MV-4-11 (cell line): Measurements from ENCODE around the gene SPOP.
"Not testable (repeated sequence)": the region's sequence is repeated elsewhere in the genome, so short reads cannot be mapped to it uniquely, and the experiment has no call there.

Experiments used
- DNase-seq: peaks from one replicate; lab custom pipeline; 2025; lab: John Stamatoyannopoulos, UW

SPOP gene

GRCh38 chr17:49571764-49572163, 106.1 kb downstream of the SPOP start:
- no peak for DNase-seq

DNA sequence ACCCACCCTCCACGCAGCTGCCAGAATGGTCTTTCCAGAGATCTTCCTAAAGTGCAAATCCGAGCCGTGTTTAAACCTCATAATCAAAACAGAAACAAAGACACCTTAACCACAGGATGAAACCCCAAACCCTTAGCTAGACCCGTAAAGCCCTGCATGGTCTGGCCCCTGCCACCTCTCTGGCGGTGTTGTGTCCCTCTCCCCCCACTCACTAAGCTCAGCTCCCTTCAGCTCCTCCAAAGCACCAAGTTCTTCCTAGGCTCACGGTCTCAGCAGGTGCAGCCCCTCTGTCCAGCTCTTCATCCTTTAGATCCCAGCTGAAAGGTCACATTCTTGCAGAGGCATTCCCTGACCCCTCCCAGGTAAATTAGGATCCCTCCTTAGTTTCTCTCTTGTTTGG, 106.6 kb downstream of the SPOP start:
- DNase-seq: no peak

- no peak for DNase-seq
Measured at GRCh38 chr17:49570540-49571242, 107.2 kb downstream of the SPOP start.

DNA sequence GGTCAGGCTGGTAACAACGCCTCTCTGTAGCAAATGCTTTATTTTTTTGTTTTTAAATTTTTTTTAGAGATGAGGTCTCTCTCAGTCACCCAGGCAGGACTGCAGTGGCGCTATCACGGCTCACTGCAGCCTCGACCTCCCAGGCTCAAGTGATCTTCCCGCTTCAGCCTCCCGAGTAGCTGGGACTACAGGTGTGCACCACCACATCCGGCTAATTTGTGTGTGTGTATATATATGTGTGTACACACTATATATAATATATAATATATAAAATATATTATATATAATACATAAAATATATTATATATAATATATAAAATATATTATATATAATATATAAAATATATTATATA, 109.2 kb downstream of the SPOP start:
- DNase-seq: not testable (repeated sequence)

- peak; percentile 71 for DNase-seq
Measured at GRCh38 chr17:49567871-49568694, 109.8 kb downstream of the SPOP start.

DNA sequence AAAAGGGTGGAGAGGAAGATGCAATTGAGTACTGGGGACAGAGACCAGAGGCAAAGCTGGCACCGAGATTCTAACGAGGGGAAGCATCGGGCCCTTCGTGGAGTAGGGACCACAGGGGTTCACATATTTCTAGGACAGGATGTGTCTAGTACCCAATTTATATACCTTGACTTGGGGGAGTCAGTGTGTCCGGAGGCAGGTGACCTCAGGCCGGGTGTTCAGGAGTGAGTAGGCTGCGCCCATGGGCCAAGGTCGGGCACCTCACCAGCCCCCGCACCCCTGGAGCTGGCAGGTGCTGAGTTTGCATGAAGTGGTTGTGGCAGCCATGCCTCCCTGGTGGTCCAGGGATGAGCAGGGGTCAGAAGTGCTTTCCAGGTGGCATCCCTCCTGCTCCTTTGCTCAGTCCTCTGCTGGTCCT, 110.8 kb downstream of the SPOP start:
- DNase-seq: no peak

DNA sequence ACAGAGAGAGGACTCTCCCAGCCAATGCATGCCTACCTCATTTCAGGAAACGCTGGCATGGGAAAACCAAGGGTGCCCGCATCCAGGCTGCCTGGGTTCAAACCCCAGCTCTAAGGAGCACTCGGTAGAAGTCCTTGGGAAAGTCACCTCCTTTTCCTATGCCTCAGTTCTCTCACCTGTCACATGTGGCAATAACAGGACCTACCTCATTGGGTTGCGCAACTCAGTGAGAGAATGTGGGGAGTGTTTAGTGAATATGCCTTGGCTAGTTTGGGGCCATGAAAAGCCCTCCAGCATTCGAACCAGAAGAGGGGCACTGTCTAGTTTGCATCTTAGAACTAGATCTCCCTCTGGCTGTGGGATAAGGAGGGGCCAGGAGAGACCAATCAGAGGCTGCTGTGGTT, 111.2 kb downstream of the SPOP start:
- no peak for DNase-seq

DNA sequence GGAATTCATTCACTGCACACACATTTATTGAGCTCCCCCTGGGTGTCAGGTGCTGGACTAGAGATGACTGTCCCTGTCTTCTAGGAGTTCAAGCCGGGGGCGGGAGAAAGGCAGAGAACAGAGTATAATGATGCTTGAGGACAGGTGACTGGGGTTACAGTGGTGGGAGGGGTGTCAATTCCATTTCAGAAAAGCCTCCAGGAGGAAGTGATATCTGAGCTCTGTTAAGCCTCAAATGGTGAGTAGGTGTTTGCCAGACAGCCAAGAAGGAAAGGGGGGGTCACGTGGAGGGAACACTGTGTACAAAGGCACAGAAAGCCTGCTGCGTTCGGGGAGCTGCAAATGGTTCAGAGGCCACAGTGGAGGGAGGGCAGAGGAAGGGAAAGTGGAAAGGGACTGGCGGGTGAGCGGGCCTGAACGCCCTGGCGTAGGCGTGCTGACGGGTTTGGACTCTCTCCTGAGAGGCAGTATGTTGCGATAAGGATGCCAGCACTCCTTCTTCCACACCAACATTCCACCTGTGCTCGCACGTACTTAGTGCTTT, 111.9 kb downstream of the SPOP start:
- DNase-seq: peak; percentile 35

DNA sequence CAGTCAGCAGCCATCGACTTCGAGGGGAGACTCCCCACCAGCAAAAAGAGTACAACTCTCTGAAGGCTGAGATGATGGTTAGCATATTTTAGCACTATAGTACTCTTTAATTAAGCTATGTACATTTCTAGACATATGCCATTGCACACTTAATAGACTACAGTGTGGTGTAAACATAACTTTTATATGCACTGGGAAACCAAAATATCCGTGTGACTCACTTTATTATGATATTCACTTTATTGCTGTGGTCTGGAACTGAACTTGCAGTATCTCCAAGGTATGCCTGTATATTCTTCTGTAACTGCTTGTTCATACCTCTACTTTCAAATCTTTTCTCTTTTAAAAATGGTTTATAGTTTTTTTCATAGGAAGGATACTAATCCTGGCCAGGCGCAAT, 113.3 kb downstream of the SPOP start:
- no peak for DNase-seq

GRCh38 chr17:49557312-49558024, 120.4 kb downstream of the SPOP start:
- DNase-seq: peak; percentile 38

- peak; percentile 49 for DNase-seq
Measured at GRCh38 chr17:49556223-49556943, 121.5 kb downstream of the SPOP start.

GRCh38 chr17:49555495-49556222, 122.2 kb downstream of the SPOP start:
- DNase-seq: no peak

DNA sequence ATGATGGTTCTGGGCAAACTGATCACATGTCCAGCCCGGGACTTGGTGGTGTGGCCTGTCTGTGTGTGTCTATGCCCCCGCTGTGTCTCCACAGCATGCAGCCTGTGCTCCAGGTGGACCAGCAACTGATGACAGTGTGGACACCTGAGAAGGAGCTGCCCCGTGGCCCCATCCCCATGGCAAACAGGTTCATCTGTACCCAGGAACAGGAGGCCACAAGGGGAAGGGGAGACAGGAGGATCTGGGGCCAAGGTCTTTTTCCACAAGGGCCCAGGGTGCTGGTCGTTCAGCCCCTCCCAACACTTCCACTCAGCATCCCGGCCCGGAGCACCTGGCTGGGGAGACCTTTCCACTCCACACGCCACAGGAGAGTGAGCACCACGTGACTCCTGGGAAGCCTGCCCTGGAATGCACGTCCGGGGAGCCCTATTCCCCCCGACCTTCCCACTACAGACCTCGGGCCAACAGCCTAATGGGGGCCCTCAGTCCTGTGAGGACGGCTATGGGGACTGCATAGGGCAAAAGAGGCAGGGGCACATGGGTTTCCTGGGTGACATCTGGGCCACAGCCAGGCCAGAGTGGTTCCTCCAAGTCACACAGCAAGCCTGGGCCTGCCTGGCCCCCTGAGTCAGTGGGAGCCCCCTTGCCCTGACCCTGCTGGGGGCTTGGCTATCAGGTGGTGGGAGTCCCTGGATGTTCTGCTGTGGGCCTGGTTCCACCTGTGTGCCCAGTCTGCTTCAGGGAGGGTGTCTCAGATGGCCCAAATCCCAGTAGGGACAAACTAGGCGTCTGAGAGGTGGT, 123.0 kb downstream of the SPOP start:
- no peak for DNase-seq

DNA sequence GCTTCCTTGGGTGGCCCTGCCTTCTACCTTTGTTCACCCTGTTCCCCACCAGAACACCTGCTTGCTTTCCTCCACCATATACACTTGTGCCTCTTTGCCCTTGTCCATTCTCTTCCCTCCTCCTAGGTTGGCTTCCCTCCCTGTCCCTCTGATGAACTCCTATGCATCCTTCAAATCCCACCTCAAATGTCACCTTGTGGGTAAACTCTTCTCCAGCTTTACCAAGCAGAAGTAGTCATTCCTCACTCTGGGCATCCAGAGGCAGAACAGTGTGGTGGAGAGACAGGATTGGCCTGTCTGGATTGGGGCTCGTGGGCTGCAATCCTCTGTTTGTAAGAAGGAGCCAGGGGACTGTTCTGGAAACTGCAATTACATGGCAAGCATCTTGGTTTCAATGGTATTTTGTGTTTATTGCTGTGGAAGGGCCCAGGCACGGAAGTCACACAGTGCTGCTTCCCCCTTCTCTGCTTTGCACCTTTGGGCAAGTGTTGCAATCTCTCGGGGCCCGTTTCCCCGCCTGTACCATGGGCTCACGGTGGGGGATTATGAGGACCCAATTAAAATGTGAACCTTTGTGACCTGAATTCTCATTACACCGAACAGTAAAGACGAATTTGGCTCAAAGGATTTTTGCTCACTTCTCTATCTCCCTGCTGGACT, 124.1 kb downstream of the SPOP start:
- peak; percentile 38 for DNase-seq

DNA sequence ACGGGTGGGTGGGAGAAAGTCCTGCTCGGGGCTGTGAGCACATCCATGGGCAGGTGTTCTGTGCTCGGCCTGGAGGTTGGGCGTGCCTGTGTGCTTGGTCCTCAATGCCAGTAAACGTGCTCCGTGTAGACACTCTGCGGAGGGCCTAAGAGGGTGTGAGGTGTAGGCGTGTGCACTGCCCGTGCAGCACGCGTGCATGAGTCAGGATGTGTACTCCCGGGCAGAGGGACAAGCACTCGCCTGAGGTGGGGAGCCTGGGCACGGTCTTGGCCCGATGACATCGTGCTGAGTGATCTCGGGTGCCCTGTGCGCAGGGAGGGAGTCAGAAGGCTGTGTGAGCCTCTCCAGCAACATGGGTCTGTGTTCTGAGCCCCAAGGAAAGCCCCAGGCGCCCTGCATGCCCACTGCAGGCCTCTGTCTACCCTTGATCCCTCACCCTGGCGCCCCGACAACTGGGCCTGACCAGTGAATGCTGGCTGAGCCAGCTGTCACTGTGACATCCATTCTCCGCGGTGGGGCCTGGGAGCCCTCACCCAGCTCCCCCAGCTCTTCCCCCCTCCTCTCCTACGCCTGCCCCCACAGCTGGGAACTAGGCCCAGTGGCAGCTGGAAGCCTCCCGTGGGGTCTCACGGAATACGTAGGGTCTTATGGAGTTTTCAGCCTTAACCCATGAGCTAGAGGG, 125.7 kb downstream of the SPOP start:
- no peak for DNase-seq

- DNase-seq: no peak
Measured at GRCh38 chr17:49551221-49552069, 126.5 kb downstream of the SPOP start.

- not testable (repeated sequence) for DNase-seq
Measured at GRCh38 chr17:49550764-49551163, 127.1 kb downstream of the SPOP start.
